GM23248 (cell line): Measurements from ENCODE around the gene SIPA1L3. TPM values are rescaled to one million over a fixed set of nuclear protein-coding genes. Genes with fewer than 3 reads are reported as not detected.

Experiments used
- DNase-seq: peaks from one replicate; pipeline ENCODE4 v3.0.0-alpha.2; 2015
- H2AFZ ChIP-seq: fragments of 200-600 bp; sonication (generic); 2 replicates; pipeline ENCODE4 v1.6.1; 2016; ENCODE audit warnings: antibody characterized with exemption
- H3F3A ChIP-seq: fragments of 200-600 bp; sonication (generic); 2 replicates; pipeline ENCODE4 v1.6.1; 2016; ENCODE audit warnings: mild to moderate bottlenecking, antibody characterized with exemption, mixed run types; ENCODE audit not compliant: insufficient read depth
- H3K27ac ChIP-seq: fragments of 200-600 bp; sonication (generic); 2 replicates; pipeline ENCODE4 v1.5.1; 2016; ENCODE audit warnings: mild to moderate bottlenecking
- H3K27me3 ChIP-seq: fragments of 200-600 bp; sonication (generic); replicated peaks from 2 replicates; pipeline ENCODE4 v1.6.1; 2016; ENCODE audit warnings: mild to moderate bottlenecking; ENCODE audit not compliant: insufficient read depth
- H3K36me3 ChIP-seq: fragments of 200-600 bp; sonication (generic); 2 replicates; pipeline ENCODE4 v1.6.1; 2016; ENCODE audit warnings: low read depth, mild to moderate bottlenecking
- H3K4me1 ChIP-seq: fragments of 200-600 bp; sonication (generic); 2 replicates; pipeline ENCODE4 v1.6.1; 2016; ENCODE audit warnings: mild to moderate bottlenecking; ENCODE audit not compliant: insufficient read depth
- H3K4me2 ChIP-seq: fragments of 200-600 bp; sonication (generic); one replicate; pipeline ENCODE4 v1.6.1; 2016; ENCODE audit warnings: mild to moderate bottlenecking; ENCODE audit not compliant: unreplicated experiment
- H3K4me3 ChIP-seq: fragments of 200-600 bp; sonication (generic); 2 replicates; pipeline ENCODE4 v1.5.1; 2016; ENCODE audit warnings: mild to moderate bottlenecking
- H3K79me2 ChIP-seq: fragments of 200-600 bp; sonication (generic); 2 replicates; pipeline ENCODE4 v1.6.1; 2016; ENCODE audit warnings: mild to moderate bottlenecking; ENCODE audit not compliant: insufficient read depth
- H3K9ac ChIP-seq: fragments of 200-600 bp; sonication (generic); 2 replicates; pipeline ENCODE4 v1.6.1; 2016; ENCODE audit warnings: mild to moderate bottlenecking
- H3K9me2 ChIP-seq: fragments of 200-600 bp; sonication (generic); 2 replicates; pipeline ENCODE4 v1.6.1; 2016; ENCODE audit warnings: mixed run types, mild to moderate bottlenecking, moderate library complexity; ENCODE audit not compliant: insufficient read depth
- H3K9me3 ChIP-seq: fragments of 200-600 bp; sonication (generic); one replicate; pipeline ENCODE4 v1.6.1; 2017; ENCODE audit warnings: low read depth
- H4K20me1 ChIP-seq: fragments of 200-600 bp; sonication (generic); 2 replicates; pipeline ENCODE4 v1.6.0; 2016; ENCODE audit not compliant: insufficient read depth
- EZH2 ChIP-seq: fragments of 200-600 bp; sonication (generic); IDR thresholded peaks from 2 replicates; pipeline ENCODE4 v1.6.1; 2018; ENCODE audit warnings: antibody characterized with exemption, mild to moderate bottlenecking; ENCODE audit not compliant: insufficient read depth, poor library complexity, severe bottlenecking
- EZH2phosphoT487 ChIP-seq: fragments of 200-600 bp; sonication (generic); IDR thresholded peaks from 2 replicates; pipeline ENCODE4 v1.6.1; 2018; ENCODE audit warnings: antibody characterized with exemption, moderate library complexity, mild to moderate bottlenecking, low read depth; ENCODE audit not compliant: insufficient read depth
- WGBS, 2 experiments: methylation state at CpG; one replicate each; pipeline ENCODE4 v1.1.6; 2015 to 2017; ENCODE audit warnings: low lambda C conversion rate in 2 of 2, low coverage in 1 of 2; ENCODE audit errors: missing lambda C conversion rate in 2 of 2; 5-methylcytosine and 5-hydroxymethylcytosine counted together
- in situ Hi-C: fragments of 300-500 bp; cut with MboI; formaldehyde crosslinking; loops from 2 replicates; pipeline ENCODE4 v1.15.0; 2020
- polyA plus RNA-seq: library from polyadenylated mRNA; unstranded; fragments of >200 nt; fragmentation: Nextera tagmentation; extraction: Ambion mirVana; gene quantifications from 2 replicates; pipeline ENCODE4 v1.2.1, GENCODE V29; 2016
- total RNA-seq: library from RNA; depleted of rRNA; stranded (reverse); fragments of >200 nt; shearing (Covaris generic); gene quantifications from 2 replicates; pipeline ENCODE4 v1.2.3, GENCODE V29; 2014

Gene SIPA1L3
- total and polyA plus RNA-seq, 2 experiments from 2014 or later, result 3.7 to 12.1 TPM

DNA sequence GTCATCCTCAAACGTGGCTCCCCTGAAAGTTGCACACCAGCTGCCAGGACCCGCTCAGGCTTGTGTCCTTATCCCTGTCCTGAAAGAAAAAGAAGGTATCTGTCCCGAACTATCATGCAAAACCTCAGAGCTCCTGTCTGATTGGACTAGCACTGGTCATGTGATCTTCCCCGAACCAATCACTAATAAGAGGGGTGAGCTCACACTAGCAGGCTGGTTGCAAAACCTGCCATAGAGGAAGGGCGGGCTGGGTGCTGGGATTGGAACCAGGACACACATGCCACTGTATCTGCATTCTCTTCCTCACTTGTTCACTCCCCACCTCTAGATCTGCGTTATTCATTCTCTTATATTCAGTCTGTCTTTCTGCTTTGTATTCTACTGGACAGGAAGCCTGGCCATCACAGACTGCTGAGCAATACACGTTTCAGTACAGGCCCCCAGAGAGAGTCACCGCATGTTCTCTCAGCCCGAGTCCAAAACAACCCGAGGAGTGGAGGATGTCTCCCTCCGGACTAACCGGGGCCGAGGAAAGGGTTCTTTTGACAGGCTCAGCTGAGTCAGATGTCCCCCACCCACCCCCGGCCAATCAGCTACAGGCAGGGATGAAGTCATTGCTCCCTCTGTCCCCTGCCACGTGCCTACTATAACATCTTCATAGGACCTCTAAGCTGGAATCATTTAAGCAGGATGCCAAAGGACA lies 97.7 kb downstream of the SIPA1L3 start:
- Histone ChIP-seq H3K9me2 (no peaks in the 10 kb centered on the region), H3K36me3 (no peaks in the 10 kb centered on the region), H3K27ac (peak overlapping the region; percentile 98), H3K4me2 (peak overlapping the region; percentile 90), H3K9ac (peak overlapping the region; percentile 92), H4K20me1 (no peaks in the 10 kb centered on the region), H3F3A (peaks cover 34% of the 10 kb centered on the region), H3K4me1 (peaks cover 36% of the 10 kb centered on the region), H3K4me3 (peak overlapping the region; percentile 60), H2AFZ (peak overlapping the region; percentile 52), H3K27me3 (no peaks in the 10 kb centered on the region), H3K9me3 (no peaks in the 10 kb centered on the region), H3K79me2 (peaks cover 52% of the 10 kb centered on the region)
- peak; percentile 97 for DNase-seq
- in situ Hi-C loops, result no loop called here
- WGBS, 2 experiments, result 1 to 2% methylated on average over 15 of the region's 15 CpGs
- no peak for TF ChIP-seq EZH2
- TF ChIP-seq EZH2phosphoT487, result no peak

- H2AFZ ChIP-seq, result peak overlapping the region; percentile 52
- peak overlapping the region; percentile 98 for H3K27ac ChIP-seq
- TF ChIP-seq EZH2phosphoT487 (no peak), EZH2 (no peak)
- peaks cover 31% of the 10 kb centered on the region for H3K4me1 ChIP-seq
- in situ Hi-C loops, result no loop called here
- 51 to 58% methylated on average over 8 of the region's 8 CpGs for WGBS, 2 experiments
- peak overlapping the region; percentile 60 for H3K4me3 ChIP-seq
- peak overlapping the region; percentile 92 for H3K9ac ChIP-seq
- no peak for DNase-seq
- peaks cover 53% of the 10 kb centered on the region for H3K79me2 ChIP-seq
- H3K9me2 ChIP-seq, result no peaks in the 10 kb centered on the region
- H3K9me3 ChIP-seq, result no peaks in the 10 kb centered on the region
- no peaks in the 10 kb centered on the region for H3K36me3 ChIP-seq
- no peaks in the 10 kb centered on the region for H4K20me1 ChIP-seq
- peak overlapping the region; percentile 90 for H3K4me2 ChIP-seq
- H3F3A ChIP-seq, result peaks cover 29% of the 10 kb centered on the region
- H3K27me3 ChIP-seq, result no peaks in the 10 kb centered on the region
These were observed 98.2 kb downstream of the SIPA1L3 start for GRCh38 chr19:38005224-38005614.

DNA sequence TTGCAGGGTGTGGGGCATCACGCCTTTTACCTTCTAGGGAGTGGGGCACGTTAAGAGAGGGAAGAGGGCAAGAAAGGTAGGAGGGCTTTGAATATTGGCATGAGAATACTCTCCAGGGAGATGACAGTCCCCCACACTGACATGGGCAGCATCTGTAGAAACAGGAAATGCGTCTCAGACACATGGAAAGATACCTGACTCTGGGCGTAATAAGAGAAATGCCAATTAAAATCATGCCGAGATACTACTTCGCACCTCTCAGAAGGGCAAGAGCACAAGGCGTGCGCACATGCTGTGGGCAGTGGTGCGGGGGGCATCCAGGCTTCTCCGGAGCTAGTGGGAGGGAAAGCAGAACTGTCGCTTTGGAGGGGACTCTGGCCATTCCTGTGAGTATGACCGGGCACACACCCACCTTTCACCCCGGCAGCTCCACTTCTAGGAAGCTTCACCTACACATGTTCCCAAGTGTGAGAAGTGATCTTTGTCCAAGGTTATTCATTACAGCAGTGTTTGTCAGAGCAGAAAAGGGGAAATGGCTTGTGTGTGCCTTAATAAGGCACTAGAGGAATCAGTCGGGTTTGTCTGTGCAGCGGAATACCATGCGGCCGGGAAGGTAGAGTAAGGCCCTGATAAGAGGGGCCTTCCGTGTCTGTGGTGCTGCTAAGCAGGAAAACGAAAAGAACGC lies 99.5 kb downstream of the SIPA1L3 start:
- no peaks in the 10 kb centered on the region for H4K20me1 ChIP-seq
- in situ Hi-C loops, result no loop called here
- H3K9ac ChIP-seq, result no peak overlapping the region
- peak overlapping the region; percentile 98 for H3K27ac ChIP-seq
- no peak overlapping the region for H3K4me2 ChIP-seq
- H3K9me2 ChIP-seq, result no peaks in the 10 kb centered on the region
- WGBS, 2 experiments, result 89 to 92% methylated on average over 19 to 20 of the region's 20 CpGs
- no peaks in the 10 kb centered on the region for H3K9me3 ChIP-seq
- H3K79me2 ChIP-seq, result peaks cover 57% of the 10 kb centered on the region
- TF ChIP-seq EZH2phosphoT487 (no peak), EZH2 (no peak)
- no peaks in the 10 kb centered on the region for H3K27me3 ChIP-seq
- H2AFZ ChIP-seq, result no peak overlapping the region
- no peak overlapping the region for H3K4me3 ChIP-seq
- H3K4me1 ChIP-seq, result peaks cover 27% of the 10 kb centered on the region
- no peak for DNase-seq
- peaks cover 29% of the 10 kb centered on the region for H3F3A ChIP-seq
- no peaks in the 10 kb centered on the region for H3K36me3 ChIP-seq

DNA sequence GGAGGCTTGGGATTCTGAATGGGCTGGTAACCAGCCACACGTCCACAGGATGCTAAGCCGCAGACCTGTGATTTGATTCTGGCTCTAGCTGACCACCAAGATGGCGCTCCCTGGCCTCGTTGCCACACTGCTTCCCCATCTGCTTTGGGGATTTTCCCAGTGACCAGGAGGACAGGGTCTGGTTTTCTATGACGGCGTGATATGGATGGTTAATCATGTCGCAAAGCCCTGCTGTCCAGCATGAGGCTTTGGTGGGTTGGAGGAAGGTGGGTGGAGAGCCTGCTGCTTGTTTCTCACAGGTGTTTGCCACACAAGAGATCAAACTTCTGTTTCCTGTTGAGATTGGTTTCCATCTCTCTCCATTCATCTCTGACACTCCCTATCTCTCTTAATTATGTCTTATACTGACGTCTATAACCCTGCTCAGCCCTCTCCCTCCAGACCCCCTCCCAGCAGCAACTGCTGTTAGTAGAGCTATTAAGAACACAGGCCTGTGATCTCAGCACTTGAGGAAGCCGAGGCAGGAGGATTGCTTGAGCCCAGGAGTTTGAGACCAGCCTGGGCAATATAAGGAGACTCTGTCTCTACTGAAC lies 102.7 kb downstream of the SIPA1L3 start:
- no peaks in the 10 kb centered on the region for H4K20me1 ChIP-seq
- no peaks in the 10 kb centered on the region for H3K9me2 ChIP-seq
- H3F3A ChIP-seq, result peaks cover 12% of the 10 kb centered on the region
- H2AFZ ChIP-seq, result no peak overlapping the region
- in situ Hi-C loops, result no loop called here
- H3K27me3 ChIP-seq, result no peaks in the 10 kb centered on the region
- H3K27ac ChIP-seq, result no peak overlapping the region
- no peak overlapping the region for H3K9ac ChIP-seq
- H3K79me2 ChIP-seq, result peaks cover 70% of the 10 kb centered on the region
- no peak overlapping the region for H3K4me3 ChIP-seq
- DNase-seq, result no peak
- no peaks in the 10 kb centered on the region for H3K36me3 ChIP-seq
- 87 to 88% methylated on average over 9 of the region's 9 CpGs for WGBS, 2 experiments
- no peaks in the 10 kb centered on the region for H3K9me3 ChIP-seq
- H3K4me1 ChIP-seq, result peaks cover 11% of the 10 kb centered on the region
- TF ChIP-seq EZH2phosphoT487 (no peak), EZH2 (no peak)
- H3K4me2 ChIP-seq, result no peak overlapping the region
